Fibroblast of lung (primary cell): Measurements from ENCODE around the gene KREMEN1. TPM values are rescaled to one million over a fixed set of nuclear protein-coding genes. Genes with fewer than 3 reads are reported as not detected.
A peak's percentile ranks its signal among the peaks of the same experiment; 100 is the strongest.

Experiments used
- DNase-seq, 2 donors: peaks; one replicate each; pipeline versions ENCODE4 v3.0.0 to v3.0.0-alpha.2; 2010; ENCODE audit warnings: low read depth in 2 of 2
- H2AFZ ChIP-seq: 2 replicates; pipeline ENCODE4 v1.5.1; 2012; ENCODE audit warnings: low read length, control low read depth, inconsistent platforms
- H3K27ac ChIP-seq: 2 replicates; pipeline ENCODE4 v1.5.1; 2011; ENCODE audit warnings: low read length, control low read depth; ENCODE audit not compliant: insufficient read depth
- H3K27me3 ChIP-seq: 2 replicates; pipeline ENCODE4 v1.5.1; 2011; ENCODE audit warnings: mild to moderate bottlenecking, low read length; ENCODE audit not compliant: control insufficient read depth, insufficient read depth
- H3K36me3 ChIP-seq: 2 replicates; pipeline ENCODE4 v1.5.1; 2011; ENCODE audit warnings: low read length; ENCODE audit not compliant: control insufficient read depth, insufficient read depth
- H3K4me1 ChIP-seq: 2 replicates; pipeline ENCODE4 v1.5.1; 2011; ENCODE audit warnings: low read length; ENCODE audit not compliant: control insufficient read depth, insufficient read depth; ENCODE audit errors: extremely low read depth
- H3K4me2 ChIP-seq: 2 replicates; pipeline ENCODE4 v1.5.1; 2011; ENCODE audit warnings: low read length, control low read depth; ENCODE audit not compliant: insufficient read depth; ENCODE audit errors: extremely low read depth
- H3K4me3 ChIP-seq, 4 experiments: fragments of 200-600 bp in 1 of 4; sonication (generic) in 1 of 4; replicated peaks in 1 of 4; 2 replicates each; pipeline ENCODE4 v1.5.1; 2011 to 2016; ENCODE audit warnings: low read length in 4 of 4, low read depth in 3 of 4, mild to moderate bottlenecking in 3 of 4, control low read depth in 2 of 4, inconsistent platforms in 1 of 4, mixed read lengths in 1 of 4; ENCODE audit not compliant: insufficient read depth in 1 of 4; ENCODE audit errors: control extremely low read depth in 1 of 4
- H3K79me2 ChIP-seq: 2 replicates; pipeline ENCODE4 v1.5.1; 2012; ENCODE audit warnings: mild to moderate bottlenecking, low read length, inconsistent platforms; ENCODE audit not compliant: control insufficient read depth, insufficient read depth
- H3K9ac ChIP-seq: 2 replicates; pipeline ENCODE4 v1.5.1; 2011; ENCODE audit warnings: mild to moderate bottlenecking, low read length, control low read depth; ENCODE audit not compliant: insufficient read depth
- H3K9me3 ChIP-seq: 2 replicates; pipeline ENCODE4 v1.5.1; 2012; ENCODE audit warnings: low read depth, low read length; ENCODE audit not compliant: control insufficient read depth, insufficient read depth
- H4K20me1 ChIP-seq: 2 replicates; pipeline ENCODE4 v1.5.1; 2011; ENCODE audit warnings: low read length; ENCODE audit not compliant: control insufficient read depth, insufficient read depth; ENCODE audit errors: extremely low read depth
- EZH2 ChIP-seq: IDR thresholded peaks from 2 replicates; pipeline ENCODE4 v1.5.1; 2012; ENCODE audit warnings: low read length, control low read depth, mild to moderate bottlenecking; ENCODE audit errors: missing control alignments
- polyA plus RNA-seq, 2 donors: library from polyadenylated mRNA; depleted of rRNA in 1 of 2; stranded (reverse) in 1 of 2; unstranded in 1 of 2; fragments of >200 nt; gene quantifications; 2 replicates each; pipeline ENCODE4 v1.2.1, GENCODE V29; 2011 to 2012; ENCODE audit warnings: missing spikeins in 1 of 2
- total RNA-seq: library from RNA; depleted of rRNA; stranded (reverse); fragments of >200 nt; gene quantifications from 2 replicates; pipeline ENCODE4 v1.2.1, GENCODE V29; 2014
- TF ChIP-seq, protein P1 (sequence below), 2 donors: IDR thresholded peaks in 1 of 2; conservative IDR thresholded peaks in 1 of 2; 1 replicate in 1 of 2; 2 replicates in 1 of 2; pipeline ENCODE4 v1.5.1; 2011 to 2012; ENCODE audit warnings: low read length in 2 of 2, control low read depth in 1 of 2, inconsistent platforms in 1 of 2, low read depth in 1 of 2, mild to moderate bottlenecking in 1 of 2

KREMEN1 gene
- total and polyA plus RNA-seq, 2 donors (not counting 1 experiment from before 2014, with no cell fraction given) = 7.0 to 12.9 TPM

DNA sequence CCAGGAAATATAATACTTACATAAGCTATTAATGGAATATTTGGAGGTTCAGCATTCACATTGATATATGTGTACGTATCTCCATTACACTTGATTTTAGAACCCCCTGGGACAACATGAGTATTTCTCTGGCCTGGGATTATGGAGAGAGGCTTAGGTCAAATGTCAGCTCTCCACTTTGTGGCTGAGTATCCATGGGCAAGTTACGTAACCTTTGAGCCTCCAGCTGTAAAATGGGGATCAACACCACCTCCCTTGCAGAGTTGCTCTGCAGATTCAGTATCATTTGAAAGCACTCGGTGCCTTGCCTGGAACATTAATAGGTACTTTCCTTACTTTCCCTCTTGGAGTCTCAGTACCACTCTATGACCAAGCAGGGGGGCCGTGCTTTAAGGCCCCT is 44.4 kb upstream of the KREMEN1 start:
- Histone ChIP-seq H3K4me3 (no peak overlapping the region), H3K4me2 (no peak overlapping the region), H3K27ac (no peak overlapping the region), H3K4me1 (peaks cover 17% of the 10 kb centered on the region), H3K27me3 (no peaks in the 10 kb centered on the region), H2AFZ (no peak overlapping the region), H3K9me3 (no peaks in the 10 kb centered on the region), H3K9ac (no peak overlapping the region), H3K36me3 (no peaks in the 10 kb centered on the region), H4K20me1 (no peaks in the 10 kb centered on the region), H3K79me2 (no peaks in the 10 kb centered on the region)
- TF ChIP-seq, protein P1, sequence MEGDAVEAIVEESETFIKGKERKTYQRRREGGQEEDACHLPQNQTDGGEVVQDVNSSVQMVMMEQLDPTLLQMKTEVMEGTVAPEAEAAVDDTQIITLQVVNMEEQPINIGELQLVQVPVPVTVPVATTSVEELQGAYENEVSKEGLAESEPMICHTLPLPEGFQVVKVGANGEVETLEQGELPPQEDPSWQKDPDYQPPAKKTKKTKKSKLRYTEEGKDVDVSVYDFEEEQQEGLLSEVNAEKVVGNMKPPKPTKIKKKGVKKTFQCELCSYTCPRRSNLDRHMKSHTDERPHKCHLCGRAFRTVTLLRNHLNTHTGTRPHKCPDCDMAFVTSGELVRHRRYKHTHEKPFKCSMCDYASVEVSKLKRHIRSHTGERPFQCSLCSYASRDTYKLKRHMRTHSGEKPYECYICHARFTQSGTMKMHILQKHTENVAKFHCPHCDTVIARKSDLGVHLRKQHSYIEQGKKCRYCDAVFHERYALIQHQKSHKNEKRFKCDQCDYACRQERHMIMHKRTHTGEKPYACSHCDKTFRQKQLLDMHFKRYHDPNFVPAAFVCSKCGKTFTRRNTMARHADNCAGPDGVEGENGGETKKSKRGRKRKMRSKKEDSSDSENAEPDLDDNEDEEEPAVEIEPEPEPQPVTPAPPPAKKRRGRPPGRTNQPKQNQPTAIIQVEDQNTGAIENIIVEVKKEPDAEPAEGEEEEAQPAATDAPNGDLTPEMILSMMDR (conservative IDR thresholded peaks at IDR 0.05 in 1 of 2, IDR thresholded peaks at IDR 0.05 in 1 of 2; ENCODE audit: low read depth in 1 of 2, low read length in 2 of 2) = no peak
- TF ChIP-seq EZH2 = no peak
- DNase-seq = no peak

- Histone ChIP-seq H3K4me2 (no peak overlapping the region), H3K27me3 (no peaks in the 10 kb centered on the region), H4K20me1 (no peaks in the 10 kb centered on the region), H3K4me3 (no peak overlapping the region), H3K9me3 (no peaks in the 10 kb centered on the region), H3K27ac (no peak overlapping the region), H2AFZ (no peak overlapping the region), H3K4me1 (peaks cover 17% of the 10 kb centered on the region), H3K9ac (no peak overlapping the region), H3K79me2 (no peaks in the 10 kb centered on the region), H3K36me3 (no peaks in the 10 kb centered on the region)
- no peak for TF ChIP-seq EZH2
- TF ChIP-seq, protein P1 (conservative IDR thresholded peaks at IDR 0.05 in 1 of 2, IDR thresholded peaks at IDR 0.05 in 1 of 2; ENCODE audit: low read depth in 1 of 2, low read length in 2 of 2) = no peak
- DNase-seq = no peak
These were observed 43.4 kb upstream of the KREMEN1 start for GRCh38 chr22:29029202-29030000.

DNA sequence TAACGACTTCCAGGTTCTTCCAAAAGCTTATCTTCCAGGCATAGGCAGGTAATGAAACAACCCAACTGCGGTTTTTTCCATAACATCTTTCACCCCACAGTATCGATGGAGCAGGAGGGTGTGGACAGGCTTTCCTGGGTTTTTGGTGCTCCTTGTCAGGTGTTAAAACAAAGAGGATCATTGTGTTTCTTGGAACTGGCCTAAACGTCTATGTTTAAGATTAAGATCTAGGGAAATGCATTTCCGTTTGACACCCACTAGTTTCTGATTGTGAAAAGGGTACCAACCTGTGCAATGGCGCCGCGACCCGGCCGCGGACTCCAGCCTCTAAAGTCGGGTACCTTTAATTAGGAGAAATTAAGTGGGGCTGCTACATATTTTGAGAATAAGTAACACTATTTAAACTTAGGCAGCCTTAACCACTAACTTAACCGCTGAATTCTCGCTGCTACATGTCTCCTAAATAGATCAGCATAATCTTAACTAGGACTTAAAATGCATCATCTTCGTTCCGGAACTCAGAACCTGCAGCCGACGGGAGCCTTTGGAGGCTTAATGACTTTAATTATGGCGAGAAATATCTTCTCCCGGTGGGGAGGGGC is 42.7 kb upstream of the KREMEN1 start:
- peak overlapping the region; percentile 14 for H3K27ac ChIP-seq
- H3K79me2 ChIP-seq = no peaks in the 10 kb centered on the region
- H3K27me3 ChIP-seq = no peaks in the 10 kb centered on the region
- no peaks in the 10 kb centered on the region for H3K9me3 ChIP-seq
- H3K9ac ChIP-seq = peak overlapping the region; percentile 32
- H2AFZ ChIP-seq = no peak overlapping the region
- peak; percentile 37 to 85 for DNase-seq
- H3K4me2 ChIP-seq = peak overlapping the region; percentile 68
- peaks cover 17% of the 10 kb centered on the region for H3K4me1 ChIP-seq
- H3K4me3 ChIP-seq = peak overlapping the region in 3 of 4 experiments; percentile 4 to 52 (median 45)
- no peak for TF ChIP-seq EZH2
- TF ChIP-seq, protein P1 (conservative IDR thresholded peaks at IDR 0.05 in 1 of 2, IDR thresholded peaks at IDR 0.05 in 1 of 2; ENCODE audit: low read depth in 1 of 2, low read length in 2 of 2) = no peak
- H3K36me3 ChIP-seq = no peaks in the 10 kb centered on the region
- no peaks in the 10 kb centered on the region for H4K20me1 ChIP-seq
